ENCODE results near the gene HTR6.
A peak's percentile ranks its signal among the peaks of the same experiment; 100 is the strongest.

HTR6 gene

DNA sequence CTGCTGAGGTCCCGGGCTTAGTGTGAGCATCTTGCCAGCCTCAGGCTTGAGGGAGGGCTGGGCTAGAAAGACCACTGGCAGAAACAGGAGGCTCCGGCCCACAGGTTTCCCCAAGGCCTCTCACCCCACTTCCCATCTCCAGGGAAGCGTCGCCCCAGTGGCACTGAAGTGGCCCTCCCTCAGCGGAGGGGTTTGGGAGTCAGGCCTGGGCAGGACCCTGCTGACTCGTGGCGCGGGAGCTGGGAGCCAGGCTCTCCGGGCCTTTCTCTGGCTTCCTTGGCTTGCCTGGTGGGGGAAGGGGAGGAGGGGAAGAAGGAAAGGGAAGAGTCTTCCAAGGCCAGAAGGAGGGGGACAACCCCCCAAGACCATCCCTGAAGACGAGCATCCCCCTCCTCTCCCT lies 7.2 kb upstream of the HTR6 start:
- no peak for DNase-seq

GRCh38 chr1:19658186-19658585 lies 6.5 kb upstream of the HTR6 start:
- no peak for DNase-seq

GRCh38 chr1:19661721-19662228 lies 2.9 kb upstream of the HTR6 start:
- no peak for DNase-seq

- DNase-seq = no peak
These were observed 2.4 kb upstream of the HTR6 start for GRCh38 chr1:19662313-19662712.

GRCh38 chr1:19665186-19665495 lies 466 bp downstream of the HTR6 start:
- no peak for DNase-seq

GRCh38 chr1:19665496-19666465 lies 1.1 kb downstream of the HTR6 start:
- no peak for DNase-seq

DNA sequence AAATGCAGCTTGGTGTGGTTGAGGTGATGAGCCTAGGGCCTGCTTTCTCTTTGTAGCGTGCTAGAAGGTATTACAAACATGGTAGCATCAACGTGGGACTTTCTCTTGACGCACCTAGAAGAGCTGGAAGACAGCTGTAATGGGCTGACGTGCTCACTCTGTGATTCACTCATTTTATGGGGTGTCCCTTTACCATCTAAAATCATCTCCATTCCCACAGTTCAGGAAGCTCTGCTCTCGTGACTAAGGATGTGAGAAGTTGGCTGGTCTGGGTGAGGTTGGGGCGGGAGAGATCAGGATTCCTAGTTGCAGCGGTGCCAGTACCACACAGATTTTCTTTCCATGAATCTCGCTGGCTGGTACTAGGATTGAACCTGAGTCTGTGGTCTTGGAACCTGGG lies 4.2 kb downstream of the HTR6 start:
- DNase-seq = no peak

DNA sequence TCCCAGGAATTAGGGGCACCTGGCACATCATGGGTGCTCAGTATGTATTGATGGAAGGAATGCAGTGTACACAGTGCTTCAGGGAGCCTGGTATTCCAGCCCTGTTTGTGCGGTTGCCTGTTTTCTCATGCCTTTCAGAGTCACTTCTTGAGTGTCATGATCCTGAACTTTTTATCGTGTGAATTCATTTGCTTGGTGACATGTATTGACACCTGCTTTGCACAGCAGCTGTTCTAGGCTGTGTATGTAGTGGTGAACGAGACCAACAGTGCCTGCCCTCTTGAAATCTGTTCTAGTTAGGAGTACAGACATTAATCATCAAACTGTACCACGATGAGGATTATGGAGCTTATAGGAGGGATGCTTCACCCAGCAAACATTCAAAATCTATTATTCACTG lies 6.1 kb downstream of the HTR6 start:
- no peak for DNase-seq

DNA sequence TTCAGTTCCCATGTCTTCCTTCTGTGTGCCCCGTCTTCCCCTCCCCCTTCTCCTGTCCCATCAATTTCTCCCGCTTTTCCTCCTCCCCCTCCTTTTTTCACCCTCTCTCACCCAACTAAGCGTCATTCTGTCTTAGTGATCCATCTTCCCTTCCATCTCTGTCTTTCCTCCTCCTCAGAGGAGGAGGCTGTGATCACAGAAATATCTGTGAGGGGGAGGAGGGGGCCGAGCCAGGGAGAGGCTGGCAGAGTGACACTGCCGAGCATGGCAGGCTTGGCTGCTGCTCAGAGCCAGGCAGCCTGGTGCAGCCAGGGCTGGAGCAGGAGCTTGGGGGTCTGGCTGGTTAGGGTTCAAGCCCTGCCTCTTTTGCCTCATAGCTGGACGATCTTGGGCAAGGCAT lies 7.6 kb downstream of the HTR6 start:
- no peak for DNase-seq

GRCh38 chr1:19675797-19676196 lies 11.1 kb downstream of the HTR6 start:
- DNase-seq = no peak

DNA sequence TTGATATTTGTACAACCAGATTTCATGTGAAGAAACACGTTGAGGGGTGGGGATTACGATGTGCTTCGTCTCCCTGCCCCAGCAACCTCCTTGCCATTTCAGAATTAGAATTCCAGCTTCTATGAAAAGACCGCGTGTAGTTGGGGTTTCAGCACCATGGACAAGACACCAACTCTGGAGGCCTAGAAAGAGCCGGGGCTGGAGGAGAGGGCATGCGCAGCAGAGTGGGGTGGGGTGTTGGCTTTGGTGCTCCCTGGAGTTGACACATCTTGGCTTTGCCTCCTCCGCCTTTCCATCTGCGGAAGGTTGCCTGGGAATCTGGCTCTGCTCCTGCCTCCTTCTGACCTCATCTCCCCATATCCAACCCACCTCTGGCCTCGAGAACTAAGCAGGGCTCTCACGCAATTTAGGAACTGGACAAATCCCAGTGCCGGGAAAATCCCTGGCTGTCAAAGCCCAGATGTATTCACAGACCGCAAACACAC lies 11.8 kb downstream of the HTR6 start:
- peak; percentile 100 for DNase-seq

GRCh38 chr1:19678493-19678892 lies 13.8 kb downstream of the HTR6 start:
- DNase-seq = no peak

DNA sequence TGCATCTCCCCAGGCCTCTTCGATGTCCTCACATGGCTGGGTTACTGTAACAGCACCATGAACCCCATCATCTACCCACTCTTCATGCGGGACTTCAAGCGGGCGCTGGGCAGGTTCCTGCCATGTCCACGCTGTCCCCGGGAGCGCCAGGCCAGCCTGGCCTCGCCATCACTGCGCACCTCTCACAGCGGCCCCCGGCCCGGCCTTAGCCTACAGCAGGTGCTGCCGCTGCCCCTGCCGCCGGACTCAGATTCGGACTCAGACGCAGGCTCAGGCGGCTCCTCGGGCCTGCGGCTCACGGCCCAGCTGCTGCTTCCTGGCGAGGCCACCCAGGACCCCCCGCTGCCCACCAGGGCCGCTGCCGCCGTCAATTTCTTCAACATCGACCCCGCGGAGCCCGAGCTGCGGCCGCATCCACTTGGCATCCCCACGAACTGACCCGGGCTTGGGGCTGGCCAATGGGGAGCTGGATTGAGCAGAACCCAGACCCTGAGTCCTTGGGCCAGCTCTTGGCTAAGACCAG lies 14.3 kb downstream of the HTR6 start:
- no peak for DNase-seq

DNA sequence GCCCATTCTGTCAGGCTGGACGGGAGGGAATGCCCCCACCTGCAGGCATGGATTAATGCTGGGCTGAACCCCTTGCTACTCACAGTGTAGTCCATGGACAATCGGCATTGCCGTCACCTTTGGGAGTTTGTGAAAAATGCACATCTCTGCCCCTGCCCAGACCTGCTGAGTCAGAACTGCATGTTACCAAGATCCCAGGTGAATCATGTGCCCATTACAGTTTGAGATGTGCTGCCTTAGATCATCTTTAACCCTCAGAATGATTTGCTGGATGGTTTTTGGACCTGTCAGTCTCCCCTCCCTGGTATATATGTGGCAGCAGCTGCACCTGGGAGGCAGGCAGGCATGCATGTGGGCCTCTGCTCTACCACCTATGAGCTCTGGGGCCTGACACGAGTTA lies 15.0 kb downstream of the HTR6 start:
- no peak for DNase-seq

GRCh38 chr1:19680644-19681043 lies 16.0 kb downstream of the HTR6 start:
- DNase-seq = no peak

DNA sequence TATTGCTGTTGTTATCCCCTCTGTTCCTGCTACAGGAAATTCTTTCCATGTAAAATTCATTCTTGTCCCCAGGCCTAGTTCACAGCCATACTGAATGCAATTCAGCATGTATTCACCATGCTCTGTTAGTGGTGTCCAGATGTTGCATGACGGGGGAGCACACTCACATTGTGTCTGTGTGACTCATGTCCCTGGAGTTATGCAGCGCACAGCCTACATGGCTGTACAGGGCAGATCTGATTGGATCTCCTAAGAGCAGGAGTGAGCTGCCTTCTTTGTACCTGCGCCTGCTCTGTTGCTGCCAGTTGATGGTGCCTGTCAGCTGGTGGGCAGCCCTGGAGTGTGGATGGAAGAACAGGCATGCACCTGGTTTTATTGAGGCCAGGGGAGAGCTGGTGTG lies 17.6 kb downstream of the HTR6 start:
- DNase-seq = peak; percentile 44

DNA sequence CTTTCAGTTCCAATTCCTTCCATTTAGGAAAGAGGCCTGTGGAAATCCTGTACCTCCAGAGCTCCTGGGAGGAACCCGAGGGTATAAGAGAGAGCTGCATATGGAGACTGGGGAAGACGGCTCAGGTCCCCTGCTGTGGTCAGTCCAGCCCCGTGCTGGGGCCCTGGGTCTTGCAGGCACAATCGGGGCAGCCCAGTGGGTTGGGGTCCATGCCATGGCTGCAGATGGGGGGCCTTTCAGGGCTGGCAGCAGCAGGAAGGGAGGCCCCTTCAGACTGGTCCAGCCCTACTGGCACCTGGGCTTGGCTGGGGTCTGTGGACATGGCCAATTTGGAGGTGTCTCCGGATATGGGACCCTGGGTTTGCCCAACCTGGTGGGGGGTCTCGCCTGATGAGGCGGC lies 18.2 kb downstream of the HTR6 start:
- DNase-seq = no peak

DNA sequence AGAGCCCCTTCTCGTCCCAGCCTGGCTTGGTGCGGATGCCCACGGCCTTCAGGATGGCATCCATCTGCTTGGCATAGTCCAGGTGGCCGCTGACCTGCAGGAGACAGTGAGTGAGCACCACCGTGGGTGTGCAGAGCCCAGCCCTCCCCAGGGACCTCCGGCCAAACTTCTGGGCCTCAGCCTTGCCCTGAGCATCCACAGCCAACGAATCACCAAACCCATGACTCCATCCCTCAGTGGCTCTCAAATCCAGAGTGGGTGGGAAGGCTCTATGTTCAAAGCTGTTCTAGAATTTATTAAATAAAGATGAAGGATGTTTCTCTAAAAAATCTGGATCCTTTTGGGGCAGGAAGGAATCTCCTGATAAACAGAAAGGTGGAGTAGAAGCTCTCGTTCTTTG lies 18.7 kb downstream of the HTR6 start:
- no peak for DNase-seq

DNA sequence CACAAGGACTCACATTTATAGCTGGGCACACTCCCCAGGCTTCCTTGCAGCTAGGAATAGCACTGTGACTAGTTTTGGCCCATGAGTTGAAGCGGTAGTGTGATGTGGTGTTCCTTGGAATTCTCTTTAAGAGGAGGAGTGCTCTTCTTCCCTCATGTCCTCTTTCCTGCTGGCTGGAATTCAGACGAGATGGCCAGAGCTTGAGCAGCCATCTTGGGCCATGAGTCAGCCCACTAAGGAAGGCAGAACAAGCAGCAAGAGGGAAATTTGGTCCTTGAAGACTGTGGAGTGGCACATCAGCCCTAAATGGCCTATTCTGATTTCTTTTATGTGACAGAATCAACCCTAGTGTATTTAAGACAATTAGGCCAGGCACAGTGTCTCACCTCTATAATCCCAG lies 20.0 kb downstream of the HTR6 start:
- DNase-seq = no peak

GRCh38 chr1:19685994-19686393 lies 21.3 kb downstream of the HTR6 start:
- no peak for DNase-seq

- no peak for DNase-seq
These were observed 22.7 kb downstream of the HTR6 start for GRCh38 chr1:19687414-19687813.

- DNase-seq = no peak
These were observed 23.6 kb downstream of the HTR6 start for GRCh38 chr1:19688041-19688842.

DNA sequence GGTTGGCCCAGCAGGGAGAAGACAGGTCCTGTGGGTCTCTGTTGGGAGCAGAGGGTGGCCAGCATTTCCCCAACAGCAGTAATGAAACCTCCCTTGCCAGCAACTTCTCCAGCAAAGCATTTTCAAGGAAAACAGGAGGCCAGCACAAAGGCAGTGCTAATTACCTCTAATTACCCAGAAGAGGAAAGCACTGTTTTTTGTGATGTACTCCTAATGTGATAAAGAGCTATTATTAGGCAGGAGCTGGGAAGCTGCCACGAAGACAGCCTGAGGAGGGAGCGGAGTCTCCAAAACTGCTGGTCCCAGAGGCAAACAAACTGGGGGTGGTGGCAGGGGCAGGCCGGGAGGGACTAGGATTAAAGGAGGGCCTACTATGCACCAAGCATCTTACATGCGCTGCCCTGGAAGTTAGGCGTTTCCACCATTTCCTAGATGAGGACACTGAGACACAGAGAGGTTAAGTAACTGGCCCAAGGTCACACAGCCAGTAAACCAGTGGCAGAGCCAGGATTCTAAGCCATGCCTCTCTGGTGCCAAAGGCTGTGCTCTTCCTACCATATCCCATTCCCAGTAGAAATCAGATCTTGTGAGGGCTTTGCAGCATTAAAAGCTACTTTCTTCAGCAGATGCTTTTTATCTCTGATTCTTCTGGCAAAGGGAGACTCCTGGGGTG lies 24.5 kb downstream of the HTR6 start:
- DNase-seq = no peak

Measured in NCI-H226 (cell line).